D341Med (cell line): ENCODE results near the gene CLDN7.
A peak's percentile ranks its signal among the peaks of the same experiment; 100 is the strongest.
"Not testable (repeated sequence)": the region's sequence is repeated elsewhere in the genome, so short reads cannot be mapped to it uniquely, and the experiment has no call there.

ENCODE experiments used
- DNase-seq: peaks from one replicate; pipeline ENCODE4 v3.0.0; 2012; ENCODE audit warnings: low spot score

CLDN7 gene

GRCh38 chr17:7253082-7253481 lies 9.2 kb downstream of the CLDN7 start:
- DNase-seq, result no peak

GRCh38 chr17:7252176-7253043 lies 9.9 kb downstream of the CLDN7 start, which contains the start of gene ELP5:
TSS of gene ELP5 (plus strand) at chr17:7252215. CDS start at chr17:7252551, 336 bp downstream.
- DNase-seq, result peak; percentile 81

GRCh38 chr17:7251661-7252175 lies 10.6 kb downstream of the CLDN7 start, which contains the start of gene CTDNEP1:
TSS of gene CTDNEP1 (minus strand) at chr17:7251734. CDS start at chr17:7251296, 438 bp downstream.
- peak; percentile 87 for DNase-seq

GRCh38 chr17:7250695-7251627 lies 11.3 kb downstream of the CLDN7 start:
- no peak for DNase-seq

DNA sequence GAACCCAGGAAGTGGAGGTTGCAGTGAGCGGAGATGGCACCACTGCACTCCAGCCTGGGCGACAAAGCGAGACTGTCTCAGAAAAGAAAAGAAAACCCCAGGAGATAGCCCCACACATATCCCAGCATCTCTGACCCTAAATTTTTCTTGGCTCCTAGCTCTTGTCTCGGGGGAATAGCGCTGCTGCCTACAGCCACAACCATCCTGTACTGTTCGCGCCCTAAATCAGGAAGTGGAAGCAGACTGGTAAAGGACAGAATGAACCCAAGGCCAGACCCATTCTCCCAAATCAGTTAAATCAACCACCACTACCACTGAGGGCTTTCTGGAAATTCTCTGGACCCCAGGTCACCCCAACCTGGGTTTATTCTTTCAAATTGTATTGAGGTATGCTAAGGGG lies 12.4 kb downstream of the CLDN7 start:
- DNase-seq, result no peak

GRCh38 chr17:7249214-7249613 lies 13.1 kb downstream of the CLDN7 start:
- no peak for DNase-seq

DNA sequence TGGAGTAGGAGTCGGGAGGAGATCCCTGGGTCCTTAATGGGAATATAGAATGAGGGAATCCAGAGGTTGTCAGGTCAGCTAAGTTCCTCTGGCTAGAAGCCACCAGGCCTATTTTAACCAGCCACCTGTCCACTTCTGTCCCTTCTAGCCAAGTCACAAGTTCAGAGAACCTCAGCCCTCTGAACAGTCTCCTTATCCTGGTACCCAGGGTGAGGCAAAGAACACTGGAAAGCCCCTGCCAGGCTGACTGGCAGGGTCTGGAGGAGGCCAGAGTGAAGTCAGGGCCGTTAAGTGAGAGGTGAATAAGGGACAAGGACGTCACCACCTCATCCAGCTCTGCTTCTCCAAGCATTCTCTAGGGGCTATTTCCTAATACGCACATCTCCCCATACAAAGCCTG lies 13.5 kb downstream of the CLDN7 start:
- DNase-seq, result no peak

- no peak for DNase-seq
Observed at GRCh38 chr17:7246779-7247178, 15.5 kb downstream of the CLDN7 start.

- DNase-seq, result not testable (repeated sequence)
Observed at GRCh38 chr17:7243838-7244237, 18.4 kb downstream of the CLDN7 start.

DNA sequence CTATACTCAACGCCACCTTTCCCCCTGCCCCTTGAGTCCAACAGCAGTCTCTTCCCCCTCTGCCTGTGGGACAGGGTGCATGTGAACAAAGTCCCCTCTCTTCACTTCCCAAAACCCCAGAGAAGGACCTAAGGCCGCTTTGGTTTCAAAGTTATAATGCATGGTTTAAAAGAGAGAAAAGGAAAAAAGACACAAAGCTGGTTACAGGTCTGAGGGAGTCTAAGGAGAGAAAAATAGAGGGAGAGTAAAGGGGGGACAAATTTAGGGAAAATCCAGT lies 18.9 kb downstream of the CLDN7 start:
- DNase-seq, result no peak

- peak; percentile 86 for DNase-seq
Observed at GRCh38 chr17:7242717-7243452, 19.4 kb downstream of the CLDN7 start.

DNA sequence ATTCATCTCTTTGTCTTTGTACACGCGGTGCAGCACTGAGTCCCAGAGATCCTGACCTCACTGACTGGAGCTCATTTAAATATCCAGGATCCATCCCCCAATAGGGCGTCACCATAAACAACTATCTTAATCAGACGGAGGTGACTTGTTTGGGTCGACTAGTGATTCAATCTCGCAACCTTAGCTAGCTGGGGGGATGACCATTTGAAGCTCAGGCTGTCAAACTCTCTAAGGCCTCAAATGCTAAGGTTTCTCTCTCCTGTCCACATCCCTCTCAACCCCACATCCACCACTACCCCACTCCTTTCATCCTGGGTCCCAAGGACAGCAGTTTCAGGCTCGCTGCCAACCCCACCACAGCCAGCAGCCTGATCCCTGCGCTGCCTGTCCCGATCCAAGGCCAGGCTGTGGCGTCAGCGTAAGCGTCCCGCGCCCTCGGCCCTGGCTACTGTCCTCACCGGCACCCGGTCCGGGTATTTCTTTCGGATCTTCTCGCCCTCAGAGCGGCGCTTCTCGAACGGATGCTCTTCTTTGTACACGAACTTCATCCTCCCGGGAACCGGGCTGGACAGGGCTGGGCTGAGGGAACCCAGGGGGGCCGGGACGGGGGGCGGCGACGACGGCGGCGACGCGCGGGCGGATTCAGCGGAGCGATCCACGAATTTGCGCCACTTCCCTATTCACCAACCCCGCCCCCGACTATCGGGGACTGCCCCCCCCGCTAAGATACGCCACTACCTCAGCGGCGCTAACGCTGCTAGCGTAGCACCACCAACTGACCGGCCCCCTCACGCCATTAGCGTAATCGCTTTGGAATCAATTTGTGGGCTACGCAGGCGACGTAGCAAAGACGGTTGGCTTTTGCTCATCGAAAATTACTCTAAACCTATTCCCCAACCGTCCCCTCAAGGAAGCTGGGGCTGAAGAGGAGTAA lies 20.2 kb downstream of the CLDN7 start, which contains the start of gene GABARAP:
Gene GABARAP (minus strand): TSS at position 667 of the 934 bp plus-strand sequence. CDS start 119 bp downstream, at position 548.
- DNase-seq, result peak; percentile 69

GRCh38 chr17:7241090-7241733 lies 21.1 kb downstream of the CLDN7 start:
- DNase-seq, result no peak

DNA sequence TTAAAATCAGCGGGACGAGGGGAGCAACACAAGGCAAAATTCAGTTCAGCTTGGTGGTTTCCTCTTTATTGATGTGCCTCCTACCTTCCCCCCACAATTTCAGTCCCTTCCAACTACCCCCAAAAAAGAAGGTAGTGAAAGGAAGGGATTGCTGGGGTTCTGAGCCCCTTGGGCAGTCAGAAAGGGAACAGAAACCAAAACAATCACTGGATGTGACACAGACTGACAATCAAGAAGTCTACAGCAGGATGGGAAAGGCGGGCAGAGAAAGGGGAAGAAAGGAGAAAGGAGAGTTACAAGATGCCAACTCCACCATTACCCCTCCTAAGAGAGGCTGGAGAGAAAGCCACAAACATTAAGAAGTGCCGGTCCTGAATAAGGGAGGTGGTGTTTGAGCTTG lies 21.9 kb downstream of the CLDN7 start:
- no peak for DNase-seq

- peak; percentile 88 for DNase-seq
Observed at GRCh38 chr17:7239091-7240027, 22.9 kb downstream of the CLDN7 start, which contains the start of gene PHF23. TSS of gene PHF23 (minus strand) at chr17:7239457. CDS start at chr17:7239279, 178 bp downstream.

GRCh38 chr17:7238420-7239090 lies 23.7 kb downstream of the CLDN7 start:
- no peak for DNase-seq

- DNase-seq, result peak; percentile 65
Observed at GRCh38 chr17:7237761-7238419, 24.4 kb downstream of the CLDN7 start.
